ENCODE measurements around the gene GPRC5D.

- TF ChIP-seq CTCF (IDR thresholded peaks at IDR 0.05), result no peak
- TF ChIP-seq POLR2AphosphoS5 (IDR thresholded peaks at IDR 0.05), result no peak
Observed at GRCh38 chr12:12951504-12951903, 466 bp downstream of the GPRC5D start.
